GM18868 (cell line): ENCODE measurements around the gene MMS19.
A peak's percentile ranks its signal among the peaks of the same experiment; 100 is the strongest.
"Not testable (repeated sequence)": the region's sequence is repeated elsewhere in the genome, so short reads cannot be mapped to it uniquely, and the experiment has no call there.

Experiments
- ATAC-seq: cut with Tn5 transposase; IDR thresholded peaks from one replicate; pipeline ENCODE4 v1.9.1; 2021; ENCODE audit warnings: mild to moderate bottlenecking, moderate library complexity; ENCODE audit not compliant: unreplicated experiment

The MMS19 gene

GRCh38 chr10:97498076-97498840 is at the start of gene MMS19:
Gene MMS19, minus strand, starts transcription at chr10:97498422. Its CDS starts 38 bp downstream, at chr10:97498384.
- ATAC-seq = peak; percentile 92

GRCh38 chr10:97547962-97548361 is 49.7 kb upstream of the MMS19 start:
- ATAC-seq = no peak

GRCh38 chr10:97547271-97547600 is 49.0 kb upstream of the MMS19 start:
- ATAC-seq = no peak

GRCh38 chr10:97546456-97547270 is 48.4 kb upstream of the MMS19 start:
- no peak for ATAC-seq

- ATAC-seq = no peak
These were observed 44.9 kb upstream of the MMS19 start for GRCh38 chr10:97543025-97543546.

GRCh38 chr10:97542169-97543024 is 44.2 kb upstream of the MMS19 start:
- ATAC-seq = no peak

GRCh38 chr10:97540669-97541500 is 42.7 kb upstream of the MMS19 start:
- ATAC-seq = no peak

GRCh38 chr10:97539523-97540200 is 41.4 kb upstream of the MMS19 start:
- no peak for ATAC-seq

- ATAC-seq = no peak
These were observed 40.6 kb upstream of the MMS19 start for GRCh38 chr10:97538839-97539238.

GRCh38 chr10:97538411-97538810 is 40.2 kb upstream of the MMS19 start:
- no peak for ATAC-seq

GRCh38 chr10:97537186-97537869 is 39.1 kb upstream of the MMS19 start:
- no peak for ATAC-seq

- peak; percentile 52 for ATAC-seq
These were observed 36.6 kb upstream of the MMS19 start for GRCh38 chr10:97534746-97535367.

GRCh38 chr10:97533888-97534287 is 35.7 kb upstream of the MMS19 start:
- ATAC-seq = no peak

GRCh38 chr10:97532935-97533671 is 34.9 kb upstream of the MMS19 start:
- ATAC-seq = no peak

GRCh38 chr10:97531401-97531986 is 33.3 kb upstream of the MMS19 start:
- no peak for ATAC-seq

- ATAC-seq = no peak
These were observed 31.7 kb upstream of the MMS19 start for GRCh38 chr10:97529685-97530465.

GRCh38 chr10:97528876-97529275 is 30.7 kb upstream of the MMS19 start:
- not testable (repeated sequence) for ATAC-seq
